Dedifferentiated amniotic fluid mesenchymal stem cell (primary cell): ENCODE results near the gene CHID1.
A peak's percentile ranks its signal among the peaks of the same experiment; 100 is the strongest.

Source experiments
- DNase-seq: peaks from one replicate; pipeline ENCODE4 v3.0.0-alpha.2; 2016; ENCODE audit errors: extremely low spot score

The CHID1 gene

GRCh38 chr11:824292-824880, 86.2 kb downstream of the CHID1 start:
- no peak for DNase-seq

DNA sequence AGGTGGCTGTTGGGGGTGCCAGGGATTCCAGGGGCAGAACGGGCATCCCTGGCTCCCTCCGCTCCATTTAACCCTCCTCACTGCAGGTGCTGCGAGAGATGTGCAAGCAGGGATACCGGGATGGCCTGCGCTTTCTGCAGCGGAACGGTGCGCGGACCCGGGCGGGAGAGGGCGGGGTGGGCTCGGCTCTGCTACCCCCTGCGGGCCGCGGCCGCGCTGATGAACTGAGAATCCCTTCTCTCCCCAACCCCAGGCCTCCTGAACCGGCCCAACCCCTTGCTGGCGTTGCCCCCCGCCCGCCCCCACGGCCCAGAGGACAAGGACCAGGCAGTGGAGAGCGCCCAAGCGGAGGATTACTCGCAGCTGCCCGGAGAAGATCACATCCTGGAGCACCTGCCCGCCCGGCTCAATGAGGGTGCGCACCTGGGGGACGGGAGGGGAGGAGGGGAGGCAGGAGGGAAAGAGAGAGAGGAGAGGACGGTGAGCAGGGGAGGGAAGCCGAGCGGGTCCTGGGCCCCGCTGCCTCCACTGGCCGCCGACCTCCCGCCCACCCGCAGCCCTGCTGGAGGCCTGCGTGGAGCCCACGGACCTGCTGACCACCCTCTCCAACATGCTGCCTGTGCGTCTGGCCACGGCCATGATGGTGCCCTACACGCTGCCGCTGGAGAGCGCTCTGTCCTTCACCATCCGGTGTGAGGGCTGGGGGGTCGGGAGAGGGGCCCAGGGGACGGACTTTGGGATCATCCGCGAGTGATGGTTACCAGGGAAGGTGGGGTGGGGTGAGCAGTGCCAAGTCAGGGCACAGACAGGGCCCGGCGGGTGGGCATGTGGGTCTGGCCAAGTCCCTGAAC, 86.9 kb downstream of the CHID1 start:
- DNase-seq, result no peak

GRCh38 chr11:821512-822371, 88.9 kb downstream of the CHID1 start:
- DNase-seq, result no peak

- peak; percentile 50 for DNase-seq
Observed at GRCh38 chr11:820655-821511, 89.7 kb downstream of the CHID1 start.

DNA sequence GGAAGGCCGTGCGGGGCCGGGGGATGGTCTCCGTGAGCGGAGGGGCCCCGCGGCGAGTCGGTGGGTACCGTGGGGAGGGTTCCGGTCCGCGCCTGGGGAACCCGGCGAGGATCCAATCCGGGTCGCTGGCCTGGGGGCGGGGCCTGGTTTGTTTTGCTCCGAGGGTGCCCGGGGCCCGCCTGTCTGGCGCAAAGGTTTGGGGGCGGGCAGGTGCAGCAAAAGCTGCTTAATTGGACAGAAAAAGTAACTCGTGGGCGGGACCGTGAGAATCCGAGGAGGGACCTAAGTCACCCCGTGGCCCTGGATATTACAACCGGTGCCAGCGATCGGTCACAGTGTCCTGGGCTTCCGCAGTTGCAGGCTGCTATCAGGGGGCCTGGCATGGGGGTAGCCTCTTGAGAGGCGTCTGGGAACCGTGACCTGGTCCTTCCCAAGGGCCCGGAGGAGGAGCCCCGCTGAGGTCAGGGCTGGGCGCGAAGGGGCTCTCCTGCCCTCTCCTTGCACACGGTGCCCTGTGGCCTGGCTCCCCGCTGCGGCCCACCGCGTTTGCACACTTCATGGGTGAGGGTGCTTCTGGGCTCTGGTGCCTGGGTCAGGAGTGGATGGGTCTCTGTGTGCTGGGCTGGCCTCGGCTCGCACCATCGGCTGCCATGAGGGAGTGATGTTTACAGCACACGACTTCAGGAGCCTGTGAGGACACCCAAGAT, 90.5 kb downstream of the CHID1 start:
- DNase-seq, result peak; percentile 19

DNA sequence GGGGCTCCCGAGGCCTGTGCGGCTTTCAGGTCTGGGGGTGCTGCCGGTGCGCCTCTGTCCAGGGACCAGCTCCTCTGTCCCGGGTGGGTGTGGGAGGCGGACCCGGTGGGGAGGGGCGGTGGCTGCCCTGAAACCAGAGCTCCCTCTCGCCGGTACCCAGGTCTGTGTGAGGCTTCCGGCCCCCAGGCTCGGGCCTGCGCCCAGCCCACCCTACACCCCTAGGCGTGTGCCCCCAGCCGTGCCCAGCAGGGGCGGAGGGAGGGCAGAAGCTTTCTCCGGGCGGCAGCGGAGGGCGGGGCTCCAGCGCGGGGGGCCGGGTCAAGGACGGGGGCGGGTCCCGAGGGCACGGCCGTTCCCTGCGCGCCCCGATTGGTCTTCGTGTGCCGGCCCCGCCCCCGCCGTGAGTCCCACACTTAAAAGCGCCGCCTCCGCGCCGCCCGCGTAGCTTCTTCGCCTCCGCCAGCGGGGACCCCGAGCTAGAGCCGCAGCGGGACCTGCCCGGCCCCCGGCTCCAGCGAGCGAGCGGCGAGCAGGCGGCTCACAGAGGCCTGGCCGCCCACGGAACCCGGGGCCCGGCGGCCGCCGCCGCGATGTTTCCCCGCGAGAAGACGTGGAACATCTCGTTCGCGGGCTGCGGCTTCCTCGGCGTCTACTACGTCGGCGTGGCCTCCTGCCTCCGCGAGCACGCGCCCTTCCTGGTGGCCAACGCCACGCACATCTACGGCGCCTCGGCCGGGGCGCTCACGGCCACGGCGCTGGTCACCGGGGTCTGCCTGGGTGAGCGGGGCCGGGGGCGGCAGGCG, 91.3 kb downstream of the CHID1 start:
- peak; percentile 75 for DNase-seq

DNA sequence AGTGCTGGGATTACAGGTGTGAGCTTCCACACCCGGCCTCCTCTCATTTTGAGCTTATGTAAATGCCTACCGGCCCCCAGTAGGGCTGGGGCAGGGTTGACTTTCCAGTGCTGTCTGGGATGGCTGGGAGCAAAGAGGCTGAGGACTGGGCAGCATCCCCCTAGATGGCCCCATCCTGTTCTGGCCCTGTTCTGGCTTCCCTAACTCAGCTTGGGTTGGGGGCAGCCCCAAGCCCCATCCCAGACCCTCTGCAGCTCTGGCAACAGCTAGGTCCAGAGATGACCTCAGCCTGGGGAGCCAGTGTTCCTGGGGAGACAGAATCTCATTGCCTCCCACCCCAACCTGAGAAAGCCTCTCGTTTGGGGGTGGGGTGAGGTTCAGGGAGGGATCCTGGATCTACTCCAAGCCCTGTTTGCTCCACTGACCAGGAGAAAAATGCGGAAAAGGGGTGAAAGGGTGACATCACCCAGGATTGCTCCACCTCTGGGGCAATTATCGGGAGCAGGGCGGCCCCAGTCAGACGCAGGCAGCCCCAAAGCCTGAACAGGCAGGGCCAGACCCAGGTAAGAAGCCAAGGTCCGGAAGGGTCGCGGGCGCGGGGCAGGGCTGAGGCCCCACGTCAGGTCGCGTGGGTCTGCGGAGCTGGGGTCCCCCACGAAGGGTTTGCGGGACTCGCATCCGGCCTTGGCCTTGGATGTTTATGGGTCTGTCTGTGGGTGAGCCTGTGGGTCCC, 92.0 kb downstream of the CHID1 start, which contains the start of gene PNPLA2:
Gene PNPLA2, plus strand, starts transcription at position 519 of the 733 bp plus-strand sequence. CDS start 805 bp downstream, outside the sequence.
- DNase-seq, result no peak
